Fibroblast of skin of right biceps (primary cell): ENCODE data around the gene NCK2.

Source experiments
- DNase-seq: peaks from one replicate; pipeline ENCODE4 v3.0.0-alpha.2; 2013

The NCK2 gene

DNA sequence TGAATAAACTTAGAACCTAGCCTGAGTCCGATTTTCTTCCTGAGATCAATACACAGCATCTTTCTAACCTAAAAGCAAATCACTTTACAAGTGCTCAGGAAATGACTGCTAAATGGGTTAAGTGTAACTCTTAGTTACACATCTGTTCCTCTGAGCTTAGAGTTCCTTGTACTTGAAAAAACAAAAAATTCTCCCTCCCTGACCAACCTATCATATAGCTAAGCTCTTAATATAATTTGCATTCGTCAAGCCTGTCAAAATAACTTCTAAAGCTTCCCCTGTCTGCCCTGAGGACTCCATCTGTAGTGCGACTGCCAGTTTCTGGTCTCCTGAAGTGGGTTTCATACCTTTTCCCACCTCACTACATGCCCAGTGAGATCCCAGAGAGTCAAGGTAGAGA is 190.4 kb downstream of the NCK2 start:
- no peak for DNase-seq

DNA sequence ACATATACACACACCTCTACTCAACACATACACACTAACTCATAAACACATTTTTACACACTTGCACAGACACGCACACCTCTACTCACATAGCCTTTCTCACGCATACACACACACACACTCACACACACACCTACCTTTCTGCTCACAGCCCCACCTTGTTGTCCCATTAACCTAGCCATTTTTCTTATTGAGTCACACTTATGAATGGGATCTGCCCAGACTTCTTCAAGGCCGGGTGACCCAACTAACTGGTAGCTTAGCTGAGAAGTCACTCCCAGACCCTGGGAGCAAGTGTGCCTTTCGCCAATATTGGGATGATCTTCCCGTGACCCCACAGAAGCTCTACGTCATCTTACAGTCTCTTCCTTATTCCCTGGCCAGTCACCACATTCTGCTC is 192.2 kb downstream of the NCK2 start:
- DNase-seq, result no peak

GRCh38 chr2:105937498-105938097 is 192.9 kb downstream of the NCK2 start:
- no peak for DNase-seq
